HFFc6 (cell line): ENCODE results near the gene LSAMP. TPM values are rescaled to one million over a fixed set of nuclear protein-coding genes. Genes with fewer than 3 reads are reported as not detected.

Source experiments
- DNase-seq: peaks from one replicate; pipeline ENCODE4 v3.0.0-alpha.2; 2018
- H3K27ac Mint-ChIP-seq: 2 replicates; pipeline ENCODE4 v1.8.0; 2020; ENCODE audit warnings: mild to moderate bottlenecking, mixed read lengths
- H3K27me3 Mint-ChIP-seq: 2 replicates; pipeline ENCODE4 v1.8.0; 2021; ENCODE audit warnings: mild to moderate bottlenecking, moderate library complexity, mixed read lengths; ENCODE audit not compliant: insufficient read depth
- H3K36me3 Mint-ChIP-seq: 2 replicates; pipeline ENCODE4 v1.8.0; 2021; ENCODE audit warnings: low read depth, mixed read lengths
- H3K4me1 Mint-ChIP-seq: 2 replicates; pipeline ENCODE4 v1.8.0; 2020; ENCODE audit warnings: low read depth, mixed read lengths
- H3K4me3 Mint-ChIP-seq: 2 replicates; pipeline ENCODE4 v1.8.0; 2020; ENCODE audit warnings: mild to moderate bottlenecking, moderate library complexity, mixed read lengths
- H3K9me3 Mint-ChIP-seq: 2 replicates; pipeline ENCODE4 v1.8.0; 2020; ENCODE audit warnings: mild to moderate bottlenecking, mixed read lengths
- CTCF ChIP-seq: fragments of 200-600 bp; sonication (generic); IDR thresholded peaks from 2 replicates; pipeline ENCODE4 v1.5.0; 2021; ENCODE audit warnings: antibody characterized with exemption, mild to moderate bottlenecking
- total RNA-seq, 6 experiments: library from RNA; stranded (reverse); fragmentation: NEBNext Ultra II Directional; extraction: Animal tissue kit (Norgen Biotek cat#: 25700); gene quantifications; 2 replicates in 1 of 6; 3 replicates in 5 of 6; pipeline ENCODE4 v1.2.3, GENCODE V29; 2021

The LSAMP gene
- total RNA-seq, 6 experiments from 2014 or later, result not detected

- H3K36me3 Mint-ChIP-seq, result no peaks in the 10 kb centered on the region
- no peaks in the 10 kb centered on the region; the same call in 1 of the 2 replicates for H3K27me3 Mint-ChIP-seq
- H3K4me1 Mint-ChIP-seq, result peaks cover 10% of the 10 kb centered on the region
- no peak for TF ChIP-seq CTCF
- H3K27ac Mint-ChIP-seq, result no peak overlapping the region
- no peaks in the 10 kb centered on the region for H3K9me3 Mint-ChIP-seq
- DNase-seq, result no peak
- H3K4me3 Mint-ChIP-seq, result no peak overlapping the region
Measured at GRCh38 chr3:116056280-116056679, 389.0 kb downstream of the LSAMP start.

- no peaks in the 10 kb centered on the region for H3K9me3 Mint-ChIP-seq
- H3K27ac Mint-ChIP-seq, result no peak overlapping the region
- H3K27me3 Mint-ChIP-seq, result no peaks in the 10 kb centered on the region; the same call in 1 of the 2 replicates
- no peak overlapping the region for H3K4me3 Mint-ChIP-seq
- no peaks in the 10 kb centered on the region for H3K36me3 Mint-ChIP-seq
- no peak for DNase-seq
- H3K4me1 Mint-ChIP-seq, result no peaks in the 10 kb centered on the region
- TF ChIP-seq CTCF, result no peak
Measured at GRCh38 chr3:116053017-116053416, 392.3 kb downstream of the LSAMP start.

- Mint-ChIP-seq H3K4me3 (no peak overlapping the region), H3K27me3 (no peaks in the 10 kb centered on the region; the same call in 1 of the 2 replicates), H3K4me1 (no peaks in the 10 kb centered on the region), H3K9me3 (no peaks in the 10 kb centered on the region), H3K36me3 (no peaks in the 10 kb centered on the region), H3K27ac (no peak overlapping the region)
- no peak for DNase-seq
- TF ChIP-seq CTCF, result no peak
Measured at GRCh38 chr3:116052602-116053001, 392.7 kb downstream of the LSAMP start.

- Mint-ChIP-seq H3K27ac (no peak overlapping the region), H3K36me3 (no peaks in the 10 kb centered on the region), H3K4me1 (no peaks in the 10 kb centered on the region), H3K27me3 (no peaks in the 10 kb centered on the region; the same call in 1 of the 2 replicates), H3K4me3 (no peak overlapping the region), H3K9me3 (no peaks in the 10 kb centered on the region)
- TF ChIP-seq CTCF, result no peak
- DNase-seq, result no peak
Measured at GRCh38 chr3:116051586-116051985, 393.7 kb downstream of the LSAMP start.

GRCh38 chr3:116051040-116051439 lies 394.2 kb downstream of the LSAMP start:
- no peak for TF ChIP-seq CTCF
- Mint-ChIP-seq H3K4me1 (no peaks in the 10 kb centered on the region), H3K27me3 (no peaks in the 10 kb centered on the region; the same call in 1 of the 2 replicates), H3K27ac (no peak overlapping the region), H3K36me3 (no peaks in the 10 kb centered on the region), H3K9me3 (no peaks in the 10 kb centered on the region), H3K4me3 (no peak overlapping the region)
- DNase-seq, result no peak
